Measurements from ENCODE around the gene CENPN. TPM values are rescaled to one million over a fixed set of nuclear protein-coding genes. Genes with fewer than 3 reads are reported as not detected.

CENPN gene
- total RNA-seq, 1 experiment from 2014 or later = 68.9 TPM

DNA sequence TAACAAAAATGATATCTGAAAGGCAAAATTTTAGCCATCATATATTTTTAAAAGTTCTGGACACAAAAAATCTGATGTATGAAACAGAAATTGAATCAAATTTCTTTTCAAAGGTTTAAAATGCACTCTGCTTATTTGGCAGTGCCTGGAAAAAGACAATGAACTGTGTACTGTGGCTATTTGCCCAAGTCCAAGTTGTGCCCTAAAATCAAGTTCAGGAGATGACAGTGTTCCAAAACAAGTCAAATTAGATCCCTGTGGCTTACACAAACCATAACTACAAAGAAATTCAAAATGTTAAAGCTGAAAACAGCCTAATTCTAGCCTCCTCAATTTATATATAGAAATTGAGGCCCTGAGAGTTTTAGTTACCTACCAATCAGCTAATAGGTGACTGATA is 25.9 kb upstream of the CENPN start:
- Histone ChIP-seq H3K4me3 (no peak overlapping the region), H3K4me2 (no peak overlapping the region), H3K27me3 (ENCODE audit: insufficient read depth, low read depth) (no peaks in the 10 kb centered on the region), H3K9me3 (ENCODE audit: insufficient read depth, low read depth) (no peaks in the 10 kb centered on the region), H3K27ac (no peak overlapping the region), H3F3A (ENCODE audit: insufficient read depth, low read depth) (peaks cover 4% of the 10 kb centered on the region), H4K20me1 (ENCODE audit: insufficient read depth) (peaks cover 3% of the 10 kb centered on the region; the same call in 1 of the 2 replicates), H3K9me2 (ENCODE audit: insufficient read depth) (no peaks in the 10 kb centered on the region), H3K4me1 (replicated peaks; ENCODE audit: insufficient read depth) (no peaks in the 10 kb centered on the region), H3K36me3 (ENCODE audit: low read depth) (no peaks in the 10 kb centered on the region), H2AFZ (no peak overlapping the region), H3K79me2 (ENCODE audit: low read depth) (peaks cover 6% of the 10 kb centered on the region; the same call in 1 of the 2 replicates)
- no peak for TF ChIP-seq EZH2 (IDR thresholded peaks at IDR 0.05; ENCODE audit: low read depth)
- TF ChIP-seq, protein P1, sequence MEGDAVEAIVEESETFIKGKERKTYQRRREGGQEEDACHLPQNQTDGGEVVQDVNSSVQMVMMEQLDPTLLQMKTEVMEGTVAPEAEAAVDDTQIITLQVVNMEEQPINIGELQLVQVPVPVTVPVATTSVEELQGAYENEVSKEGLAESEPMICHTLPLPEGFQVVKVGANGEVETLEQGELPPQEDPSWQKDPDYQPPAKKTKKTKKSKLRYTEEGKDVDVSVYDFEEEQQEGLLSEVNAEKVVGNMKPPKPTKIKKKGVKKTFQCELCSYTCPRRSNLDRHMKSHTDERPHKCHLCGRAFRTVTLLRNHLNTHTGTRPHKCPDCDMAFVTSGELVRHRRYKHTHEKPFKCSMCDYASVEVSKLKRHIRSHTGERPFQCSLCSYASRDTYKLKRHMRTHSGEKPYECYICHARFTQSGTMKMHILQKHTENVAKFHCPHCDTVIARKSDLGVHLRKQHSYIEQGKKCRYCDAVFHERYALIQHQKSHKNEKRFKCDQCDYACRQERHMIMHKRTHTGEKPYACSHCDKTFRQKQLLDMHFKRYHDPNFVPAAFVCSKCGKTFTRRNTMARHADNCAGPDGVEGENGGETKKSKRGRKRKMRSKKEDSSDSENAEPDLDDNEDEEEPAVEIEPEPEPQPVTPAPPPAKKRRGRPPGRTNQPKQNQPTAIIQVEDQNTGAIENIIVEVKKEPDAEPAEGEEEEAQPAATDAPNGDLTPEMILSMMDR (conservative IDR thresholded peaks at IDR 0.05) = no peak
- intact Hi-C loops (cut with micrococcal nuclease; ENCODE audit: unreplicated experiment) = no loop called here
- BruUV-seq (replicated peaks) = no TSS peak
- ChIA-PET POLR2A (ENCODE audit: unreplicated experiment) (no interaction called here), CTCF (interaction anchor here (0.9 kb wide), 1 partner anchor 13 kb away, joined by 3 read pairs; no protein-coding TSS in a partner anchor)
- DNase-seq = no peak

DNA sequence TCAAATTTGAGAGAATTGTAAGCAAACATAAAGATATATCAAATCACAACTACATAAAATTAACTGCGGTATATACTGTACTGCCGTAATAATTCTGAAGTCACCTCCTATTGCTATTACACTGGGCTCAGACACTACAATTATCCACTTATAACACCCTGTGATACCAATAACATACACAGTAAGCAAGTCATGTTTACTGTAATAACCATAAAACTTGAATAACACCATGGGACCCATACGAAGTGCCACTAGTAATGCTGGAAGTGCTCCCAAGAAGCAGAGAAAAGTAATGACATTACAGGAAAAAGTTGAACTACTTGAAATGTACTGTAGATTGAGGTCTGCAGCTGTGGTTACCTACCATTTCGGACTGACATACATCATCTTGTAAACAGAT is 24.4 kb upstream of the CENPN start:
- Histone ChIP-seq H3K4me2 (no peak overlapping the region), H3K27ac (no peak overlapping the region), H3K9me2 (ENCODE audit: insufficient read depth) (no peaks in the 10 kb centered on the region), H3K36me3 (ENCODE audit: low read depth) (no peaks in the 10 kb centered on the region; the same call in 1 of the 2 replicates), H3K27me3 (ENCODE audit: insufficient read depth, low read depth) (no peaks in the 10 kb centered on the region), H3F3A (ENCODE audit: insufficient read depth, low read depth) (peaks cover 4% of the 10 kb centered on the region), H3K4me3 (no peak overlapping the region), H2AFZ (no peak overlapping the region), H3K4me1 (replicated peaks; ENCODE audit: insufficient read depth) (no peaks in the 10 kb centered on the region), H3K79me2 (ENCODE audit: low read depth) (peaks cover 11% of the 10 kb centered on the region; the same call in 1 of the 2 replicates), H4K20me1 (ENCODE audit: insufficient read depth) (peaks cover 3% of the 10 kb centered on the region; the same call in 1 of the 2 replicates), H3K9me3 (ENCODE audit: insufficient read depth, low read depth) (no peaks in the 10 kb centered on the region)
- CTCF ChIA-PET = no interaction called here
- intact Hi-C loops (cut with micrococcal nuclease; ENCODE audit: unreplicated experiment) = no loop called here
- no peak for DNase-seq
- POLR2A ChIA-PET (ENCODE audit: unreplicated experiment) = no interaction called here
- TF ChIP-seq, protein P1 (conservative IDR thresholded peaks at IDR 0.05) = no peak
- no peak for TF ChIP-seq EZH2 (IDR thresholded peaks at IDR 0.05; ENCODE audit: low read depth)
- BruUV-seq (replicated peaks) = no TSS peak

DNA sequence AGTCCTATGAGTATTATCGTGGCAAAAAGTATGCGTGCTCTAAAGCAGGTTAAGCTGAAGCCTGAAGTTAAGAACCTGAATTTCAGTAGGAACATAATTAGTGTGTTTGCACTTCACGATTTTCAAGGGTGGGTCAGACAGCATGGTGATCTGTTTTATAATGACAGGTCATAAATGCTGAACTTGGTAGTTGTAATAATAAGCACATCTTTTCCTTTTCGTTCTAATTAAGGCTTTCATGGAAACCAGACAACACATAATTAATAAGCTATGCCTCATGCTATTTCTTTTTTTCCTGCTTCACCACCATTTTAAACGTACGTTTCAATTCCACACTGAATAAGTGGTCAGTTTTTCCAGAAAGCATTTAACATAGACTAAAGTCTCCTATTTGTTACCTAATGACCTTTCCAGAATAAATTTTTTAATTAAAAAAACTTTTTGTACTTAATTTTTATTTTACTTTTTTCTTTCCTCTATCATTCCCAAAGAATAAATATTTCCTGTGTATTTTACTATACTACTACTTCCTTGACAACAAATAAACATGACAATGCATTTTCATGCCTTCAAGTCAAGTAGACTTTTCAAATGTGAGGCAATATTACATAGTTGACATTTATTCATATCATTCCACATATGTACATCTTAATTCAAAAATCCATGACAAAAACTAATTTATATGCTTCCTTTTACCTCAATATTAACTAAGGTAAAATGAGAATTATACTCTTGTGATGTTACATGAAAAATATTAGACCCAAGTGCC is 22.7 kb upstream of the CENPN start:
- no peak overlapping the region for H3K4me2 ChIP-seq
- H3K4me3 ChIP-seq = no peak overlapping the region
- H4K20me1 ChIP-seq (ENCODE audit: insufficient read depth) = peaks cover 3% of the 10 kb centered on the region; the same call in 1 of the 2 replicates
- ChIA-PET POLR2A (ENCODE audit: unreplicated experiment) (no interaction called here), CTCF (interaction anchor here (0.9 kb wide), 1 partner anchor 9 kb away, joined by 3 read pairs; no protein-coding TSS in a partner anchor)
- H2AFZ ChIP-seq = no peak overlapping the region
- DNase-seq = no peak
- 0 out of 2 replicates have a peak overlapping the region, but pooled peaks have one; percentile 19 for H3K27ac ChIP-seq
- no peaks in the 10 kb centered on the region; the same call in 1 of the 2 replicates for H3K36me3 ChIP-seq (ENCODE audit: low read depth)
- intact Hi-C loops (cut with micrococcal nuclease; ENCODE audit: unreplicated experiment) = no loop called here
- H3K9me2 ChIP-seq (ENCODE audit: insufficient read depth) = no peaks in the 10 kb centered on the region
- no peaks in the 10 kb centered on the region for H3K9me3 ChIP-seq (ENCODE audit: insufficient read depth, low read depth)
- peaks cover 13% of the 10 kb centered on the region; the same call in 1 of the 2 replicates for H3K79me2 ChIP-seq (ENCODE audit: low read depth)
- TF ChIP-seq, protein P1 (conservative IDR thresholded peaks at IDR 0.05) = no peak
- no peak for TF ChIP-seq EZH2 (IDR thresholded peaks at IDR 0.05; ENCODE audit: low read depth)
- no peaks in the 10 kb centered on the region for H3K27me3 ChIP-seq (ENCODE audit: insufficient read depth, low read depth)
- no TSS peak for BruUV-seq (replicated peaks)
- no peaks in the 10 kb centered on the region for H3K4me1 ChIP-seq (replicated peaks; ENCODE audit: insufficient read depth)
- H3F3A ChIP-seq (ENCODE audit: insufficient read depth, low read depth) = peaks cover 4% of the 10 kb centered on the region

Data from PC-9 (cell line).